Fibroblast of villous mesenchyme (primary cell): ENCODE measurements around the gene GPR33. TPM values are rescaled to one million over a fixed set of nuclear protein-coding genes. Genes with fewer than 3 reads are reported as not detected.

ENCODE experiments used
- DNase-seq: peaks from one replicate; pipeline ENCODE4 v3.0.0-alpha.2; 2010; ENCODE audit warnings: low read depth
- H3K4me3 ChIP-seq: 2 replicates; pipeline ENCODE4 v1.5.1; 2011; ENCODE audit warnings: low read depth, mild to moderate bottlenecking, low read length
- CTCF ChIP-seq: IDR thresholded peaks from 2 replicates; pipeline ENCODE4 v1.5.1; 2012; ENCODE audit warnings: low read depth, mild to moderate bottlenecking, low read length; ENCODE audit not compliant: insufficient read depth
- total RNA-seq: library from RNA; depleted of rRNA; stranded (reverse); fragments of >200 nt; gene quantifications from 2 replicates; pipeline ENCODE4 v1.2.3, GENCODE V29; 2012

Gene GPR33
- total RNA-seq, 1 donor = not detected

GRCh38 chr14:31510222-31510621, 22.4 kb upstream of the GPR33 start:
- peak; percentile 18 for DNase-seq
- no peak overlapping the region for H3K4me3 ChIP-seq
- peak; percentile 54 for TF ChIP-seq CTCF

GRCh38 chr14:31508135-31508534, 20.3 kb upstream of the GPR33 start:
- no peak for DNase-seq
- TF ChIP-seq CTCF = no peak
- H3K4me3 ChIP-seq = no peak overlapping the region

GRCh38 chr14:31505411-31505810, 17.6 kb upstream of the GPR33 start:
- no peak for TF ChIP-seq CTCF
- H3K4me3 ChIP-seq = no peak overlapping the region
- peak; percentile 25 for DNase-seq

GRCh38 chr14:31501870-31502269, 14.0 kb upstream of the GPR33 start:
- H3K4me3 ChIP-seq = no peak overlapping the region
- no peak for DNase-seq
- TF ChIP-seq CTCF = no peak

- no peak for DNase-seq
- no peak for TF ChIP-seq CTCF
- no peak overlapping the region for H3K4me3 ChIP-seq
Observed at GRCh38 chr14:31492759-31493498, 5.1 kb upstream of the GPR33 start.

GRCh38 chr14:31489691-31490090, 1.9 kb upstream of the GPR33 start:
- H3K4me3 ChIP-seq = no peak overlapping the region
- no peak for DNase-seq
- no peak for TF ChIP-seq CTCF

- H3K4me3 ChIP-seq = no peak overlapping the region
- no peak for DNase-seq
- TF ChIP-seq CTCF = no peak
Observed at GRCh38 chr14:31486764-31487163, 1.1 kb downstream of the GPR33 start.
